Gastroesophageal sphincter (tissue), 3 donors: ENCODE measurements around the gene PLXDC1.

ENCODE experiments used
- EP300 ChIP-seq: sonication (generic); formaldehyde crosslinking; IDR thresholded peaks from one replicate; pipeline ENCODE4 v1.6.1; 2017; ENCODE audit warnings: antibody characterized with exemption, mild to moderate bottlenecking
- POLR2A ChIP-seq, 2 donors: fragments of 450-650 bp; IDR thresholded peaks; one replicate each; pipeline ENCODE4 v1.6.1; 2017; ENCODE audit warnings: antibody characterized with exemption in 2 of 2, mild to moderate bottlenecking in 2 of 2, moderate library complexity in 1 of 2
- POLR2AphosphoS5 ChIP-seq: sonication (generic); formaldehyde crosslinking; IDR thresholded peaks from one replicate; pipeline ENCODE4 v1.6.1; 2017; ENCODE audit warnings: antibody characterized with exemption
- TF ChIP-seq, protein P1 (sequence below), 4 experiments: fragments of 200-600 bp in 2 of 4; fragments of 450-650 bp in 2 of 4; sonication (generic) in 1 of 4; IDR thresholded peaks; one replicate each; pipeline ENCODE4 v1.5.1; 2017 to 2019; ENCODE audit warnings: antibody characterized with exemption in 4 of 4, mild to moderate bottlenecking in 2 of 4, moderate library complexity in 2 of 4

DNA sequence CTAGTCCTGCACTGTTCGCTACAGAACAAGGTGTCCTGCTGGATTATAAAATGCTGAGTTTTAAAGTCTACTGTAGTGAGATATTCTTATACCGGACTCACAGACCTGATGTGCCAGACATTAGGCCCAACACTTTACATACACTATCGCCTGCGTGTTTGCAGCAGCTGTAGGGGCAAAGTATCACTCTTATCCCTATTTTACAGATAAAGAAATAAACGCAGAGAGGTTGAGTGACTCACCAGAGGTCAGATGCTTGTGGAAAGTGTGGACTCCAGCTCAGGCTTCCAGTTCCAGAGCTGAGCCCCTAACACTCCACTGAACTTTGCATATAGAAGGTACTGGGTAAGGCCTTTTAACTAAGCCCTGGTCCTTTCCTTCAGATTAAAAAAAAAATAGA is 47.4 kb downstream of the PLXDC1 start:
- no peak for TF ChIP-seq POLR2A (IDR thresholded peaks at IDR 0.05)
- TF ChIP-seq, protein P1, sequence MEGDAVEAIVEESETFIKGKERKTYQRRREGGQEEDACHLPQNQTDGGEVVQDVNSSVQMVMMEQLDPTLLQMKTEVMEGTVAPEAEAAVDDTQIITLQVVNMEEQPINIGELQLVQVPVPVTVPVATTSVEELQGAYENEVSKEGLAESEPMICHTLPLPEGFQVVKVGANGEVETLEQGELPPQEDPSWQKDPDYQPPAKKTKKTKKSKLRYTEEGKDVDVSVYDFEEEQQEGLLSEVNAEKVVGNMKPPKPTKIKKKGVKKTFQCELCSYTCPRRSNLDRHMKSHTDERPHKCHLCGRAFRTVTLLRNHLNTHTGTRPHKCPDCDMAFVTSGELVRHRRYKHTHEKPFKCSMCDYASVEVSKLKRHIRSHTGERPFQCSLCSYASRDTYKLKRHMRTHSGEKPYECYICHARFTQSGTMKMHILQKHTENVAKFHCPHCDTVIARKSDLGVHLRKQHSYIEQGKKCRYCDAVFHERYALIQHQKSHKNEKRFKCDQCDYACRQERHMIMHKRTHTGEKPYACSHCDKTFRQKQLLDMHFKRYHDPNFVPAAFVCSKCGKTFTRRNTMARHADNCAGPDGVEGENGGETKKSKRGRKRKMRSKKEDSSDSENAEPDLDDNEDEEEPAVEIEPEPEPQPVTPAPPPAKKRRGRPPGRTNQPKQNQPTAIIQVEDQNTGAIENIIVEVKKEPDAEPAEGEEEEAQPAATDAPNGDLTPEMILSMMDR (IDR thresholded peaks at IDR 0.05), result no peak
- TF ChIP-seq EP300, result no peak
- no peak for TF ChIP-seq POLR2AphosphoS5
